ENCODE results near the gene NCAM1.
"Not testable (repeated sequence)": the region's sequence is repeated elsewhere in the genome, so short reads cannot be mapped to it uniquely, and the experiment has no call there.

NCAM1 gene

DNA sequence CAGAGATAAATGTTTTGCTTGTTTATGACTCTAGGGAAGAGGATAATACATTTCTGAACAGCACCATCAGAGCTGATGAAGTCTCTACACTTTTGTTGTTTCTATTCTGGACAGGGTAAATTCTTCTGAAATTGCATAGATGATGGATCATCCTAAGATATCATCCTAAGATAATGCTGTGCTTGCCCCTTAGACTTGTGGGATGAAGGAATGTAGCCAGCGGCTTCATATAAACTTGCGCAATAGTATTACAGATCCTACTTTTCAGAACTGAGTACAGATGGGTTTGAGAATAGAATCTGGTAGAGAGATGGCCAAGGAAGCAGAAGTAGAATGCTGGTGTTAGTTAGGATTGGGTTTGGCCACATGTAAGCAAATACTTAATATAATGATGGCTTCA lies 61.0 kb downstream of the NCAM1 start:
- DNase-seq (ENCODE audit: low spot score), result no peak

DNA sequence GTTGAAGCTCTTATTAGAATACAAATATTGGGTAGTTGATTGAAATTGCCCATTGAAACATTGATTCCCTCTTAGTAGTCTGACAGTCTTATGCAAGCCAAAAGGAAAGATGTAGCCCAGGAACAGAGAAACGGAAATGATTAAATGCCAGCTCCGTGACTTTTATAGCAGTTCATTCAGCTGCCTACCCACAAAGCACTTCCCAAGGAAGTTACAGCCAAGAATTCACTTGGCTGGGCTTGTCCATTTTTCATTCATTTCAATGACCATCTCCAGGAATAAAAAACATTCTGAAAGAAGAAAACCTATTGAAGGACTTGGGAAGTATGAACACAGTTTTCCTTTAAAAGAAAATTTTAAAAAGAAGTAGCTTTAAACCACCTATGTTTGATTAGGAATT lies 62.0 kb downstream of the NCAM1 start:
- DNase-seq (ENCODE audit: low spot score), result no peak

DNA sequence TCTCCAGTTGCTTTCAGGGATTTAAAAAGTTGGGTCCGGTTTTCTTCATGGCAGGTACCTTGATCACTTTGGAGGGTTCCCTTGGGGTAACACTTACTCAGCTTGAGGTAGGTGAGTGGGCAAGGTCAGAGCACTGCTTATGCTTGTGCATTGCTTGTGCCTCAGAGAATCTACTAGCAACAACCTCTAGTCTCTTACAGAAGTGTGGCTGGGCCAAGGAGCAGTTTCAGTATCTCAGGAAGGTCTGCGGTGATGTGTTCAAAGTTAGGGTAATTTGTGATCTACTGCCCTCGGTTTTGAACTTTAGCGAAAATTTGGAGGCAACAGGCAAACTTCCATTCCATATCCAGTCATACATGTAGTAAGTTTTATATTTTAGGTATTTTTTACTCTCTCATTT lies 62.8 kb downstream of the NCAM1 start:
- DNase-seq (ENCODE audit: low spot score), result no peak

DNA sequence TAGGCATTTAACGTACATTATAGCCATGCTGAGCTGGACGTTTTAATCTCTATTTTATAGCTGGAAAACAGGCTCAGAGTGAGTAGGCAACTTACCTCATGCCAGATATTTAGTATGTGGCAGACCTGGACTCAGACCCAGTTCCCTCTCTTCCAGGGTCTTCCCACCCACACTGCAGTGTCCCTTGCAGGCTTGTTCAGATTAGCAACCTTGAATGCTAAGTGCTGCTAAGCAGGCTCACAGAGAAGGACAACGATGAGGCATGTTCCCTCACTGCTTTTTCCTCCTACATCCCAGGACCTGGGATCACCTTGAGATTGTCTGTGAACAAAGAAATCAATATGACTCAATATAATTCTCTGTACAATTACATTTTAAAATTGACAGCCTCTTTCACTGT lies 65.6 kb downstream of the NCAM1 start:
- DNase-seq (ENCODE audit: low spot score), result no peak

DNA sequence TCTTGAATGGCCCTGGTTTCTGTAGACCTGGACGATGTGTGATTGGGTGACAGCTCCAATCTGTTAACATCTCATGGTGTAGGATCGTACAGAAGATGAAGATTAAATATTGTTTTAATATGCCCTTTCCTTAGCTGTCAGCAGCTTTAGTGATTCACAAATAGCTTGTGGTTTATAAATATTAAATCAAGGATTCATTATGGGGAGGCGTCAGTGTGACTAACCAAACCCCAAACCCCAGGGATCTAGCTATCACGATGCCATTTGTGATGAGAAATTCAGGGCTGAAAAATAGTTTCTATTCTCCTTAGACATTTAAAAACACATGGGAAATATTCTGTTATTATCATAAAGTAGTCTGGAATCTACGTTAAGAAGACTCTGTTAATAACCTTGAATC lies 73.4 kb downstream of the NCAM1 start:
- no peak for DNase-seq (ENCODE audit: low spot score)

DNA sequence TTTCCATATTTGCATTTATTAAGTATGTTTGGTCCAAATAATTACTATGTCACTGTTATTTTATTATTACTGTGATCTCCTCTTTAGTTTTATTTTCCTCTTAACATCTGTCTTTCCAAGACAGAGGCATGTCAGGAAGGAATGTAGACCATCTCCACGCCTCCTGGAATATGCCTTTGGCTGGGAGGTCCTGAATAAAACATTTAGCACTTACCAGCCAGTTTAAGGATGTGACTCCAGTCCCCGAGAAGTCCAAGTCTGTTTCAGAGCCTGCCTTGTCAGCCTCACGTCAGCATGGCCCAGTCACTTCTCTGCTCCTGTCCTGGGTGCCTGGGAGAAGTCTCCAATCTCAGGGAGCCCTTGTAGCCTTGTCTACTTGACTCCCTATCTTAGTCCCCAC lies 74.5 kb downstream of the NCAM1 start:
- DNase-seq (ENCODE audit: low spot score), result no peak

- no peak for DNase-seq (ENCODE audit: low spot score)
These were observed 82.5 kb downstream of the NCAM1 start for GRCh38 chr11:113043698-113044097.

GRCh38 chr11:113045146-113045545 lies 83.9 kb downstream of the NCAM1 start:
- no peak for DNase-seq (ENCODE audit: low spot score)

DNA sequence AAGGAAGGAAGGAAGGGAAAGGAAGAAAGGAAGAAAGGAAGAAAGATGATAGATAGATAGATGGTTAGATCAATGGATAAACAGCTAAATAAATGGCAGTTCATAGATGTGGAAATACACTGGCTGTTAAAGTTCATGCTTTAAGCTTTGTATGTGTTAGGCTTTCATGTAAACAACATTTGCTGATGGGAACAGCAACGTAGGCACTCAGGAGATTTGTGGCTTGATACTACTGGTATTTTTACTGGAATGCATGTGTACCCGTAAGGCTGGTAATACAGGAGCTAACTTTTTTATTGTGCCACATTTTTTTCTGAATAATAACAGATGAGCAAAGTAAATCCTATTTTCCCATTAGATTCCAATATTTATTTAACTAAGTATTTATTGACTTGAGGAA lies 85.6 kb downstream of the NCAM1 start:
- DNase-seq (ENCODE audit: low spot score), result no peak

GRCh38 chr11:113048820-113049768 lies 87.9 kb downstream of the NCAM1 start:
- no peak for DNase-seq (ENCODE audit: low spot score)

DNA sequence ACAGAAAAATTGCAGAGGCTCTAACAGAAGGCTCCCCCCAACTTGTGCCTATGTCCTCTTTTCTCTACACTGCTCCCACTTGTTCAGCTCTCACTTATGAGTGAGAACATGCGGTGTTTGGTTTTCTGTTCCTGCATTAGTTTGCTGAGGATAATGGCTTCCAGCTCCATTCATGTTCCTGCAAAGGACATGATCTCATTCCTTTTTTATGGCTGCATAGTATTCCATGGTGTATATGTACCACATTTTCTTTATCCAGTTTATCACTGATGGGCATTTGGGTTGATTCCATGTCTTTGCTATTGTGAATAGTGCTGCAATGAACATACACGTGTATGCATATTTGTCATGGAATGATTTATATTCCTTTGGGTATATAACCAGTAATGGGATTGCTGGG lies 91.8 kb downstream of the NCAM1 start:
- DNase-seq (ENCODE audit: low spot score), result not testable (repeated sequence)

DNA sequence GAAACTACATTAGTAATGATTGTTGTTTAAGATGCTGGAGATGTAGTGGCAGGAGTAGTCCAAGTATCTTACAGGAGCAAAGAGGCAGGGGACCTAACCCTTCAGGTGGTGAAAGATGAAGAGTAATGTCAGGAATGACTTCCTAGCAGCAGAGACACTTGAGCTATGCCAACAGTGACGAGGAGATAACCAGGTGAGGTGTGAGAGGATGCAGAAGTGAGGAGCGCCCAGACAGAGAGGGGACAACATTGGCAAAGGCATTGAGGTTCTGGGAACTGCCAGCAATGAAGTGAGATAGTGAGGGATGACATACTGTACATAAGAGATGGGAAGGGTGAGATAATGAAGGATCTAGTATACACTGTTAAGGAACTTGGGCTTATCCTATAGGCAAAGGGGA lies 95.8 kb downstream of the NCAM1 start:
- DNase-seq (ENCODE audit: low spot score), result no peak

GRCh38 chr11:113059548-113059947 lies 98.3 kb downstream of the NCAM1 start:
- DNase-seq (ENCODE audit: low spot score), result no peak

GRCh38 chr11:113065330-113065729 lies 104.1 kb downstream of the NCAM1 start:
- no peak for DNase-seq (ENCODE audit: low spot score)

DNA sequence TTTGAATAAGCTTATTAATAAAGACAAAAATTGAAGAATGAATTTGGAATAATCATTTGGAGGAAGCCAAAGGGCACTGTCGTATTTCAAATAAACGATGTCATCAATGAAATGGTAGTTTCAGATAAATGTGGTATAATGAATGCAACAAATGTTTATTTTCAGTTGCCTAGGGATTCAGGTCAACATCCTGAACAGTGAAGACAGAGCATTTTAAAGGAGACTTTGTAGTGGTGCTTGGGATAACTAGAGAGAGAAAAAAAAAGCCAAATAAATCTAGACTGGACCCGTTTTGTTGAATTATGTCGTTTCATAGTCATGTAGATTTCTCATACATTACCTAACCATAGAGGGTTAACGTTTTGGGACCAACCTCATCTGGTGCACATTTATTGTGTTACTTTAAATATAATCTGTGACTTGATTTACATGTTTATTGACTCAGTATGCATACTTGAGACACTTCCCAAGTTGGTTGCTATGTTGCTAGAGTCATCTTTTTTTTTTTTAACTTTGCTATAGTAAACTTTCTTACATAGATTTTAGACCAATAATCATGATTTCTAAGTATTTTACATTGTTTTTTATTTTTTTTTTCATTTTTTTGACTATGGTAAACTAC lies 111.1 kb downstream of the NCAM1 start:
- no peak for DNase-seq (ENCODE audit: low spot score)

DNA sequence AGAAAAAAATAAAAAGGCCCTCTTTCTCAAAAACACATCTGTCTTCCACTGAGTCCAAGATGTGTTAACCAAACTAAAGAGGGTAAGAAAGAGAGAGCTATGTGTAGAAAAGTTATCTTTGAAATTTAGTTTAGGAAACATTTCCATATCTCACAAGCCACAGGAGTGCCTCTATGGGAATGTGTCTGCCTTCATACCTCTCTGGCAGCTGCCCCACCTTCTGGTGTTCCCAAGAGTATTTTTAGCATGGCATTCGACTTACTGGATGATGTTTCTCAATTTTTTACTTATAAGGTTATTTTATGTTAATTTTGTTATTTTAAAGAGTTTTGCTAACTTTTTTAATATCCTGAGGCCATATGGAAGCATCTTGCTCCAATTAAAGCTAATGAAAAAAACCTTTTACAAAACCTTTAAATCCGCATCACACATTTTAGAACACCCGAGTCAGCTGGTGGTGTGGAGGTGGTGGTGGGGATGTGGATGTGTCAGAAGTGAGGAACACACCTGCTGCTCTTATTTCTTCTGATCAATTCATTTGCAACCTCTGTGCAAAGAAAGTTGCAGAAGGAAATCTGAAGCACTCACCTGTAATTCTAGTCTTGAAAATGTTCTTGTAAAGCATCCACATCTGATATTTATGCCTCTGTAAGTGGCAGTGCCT lies 112.2 kb downstream of the NCAM1 start:
- DNase-seq (ENCODE audit: low spot score), result no peak

GRCh38 chr11:113075586-113076095 lies 114.4 kb downstream of the NCAM1 start:
- no peak for DNase-seq (ENCODE audit: low spot score)

DNA sequence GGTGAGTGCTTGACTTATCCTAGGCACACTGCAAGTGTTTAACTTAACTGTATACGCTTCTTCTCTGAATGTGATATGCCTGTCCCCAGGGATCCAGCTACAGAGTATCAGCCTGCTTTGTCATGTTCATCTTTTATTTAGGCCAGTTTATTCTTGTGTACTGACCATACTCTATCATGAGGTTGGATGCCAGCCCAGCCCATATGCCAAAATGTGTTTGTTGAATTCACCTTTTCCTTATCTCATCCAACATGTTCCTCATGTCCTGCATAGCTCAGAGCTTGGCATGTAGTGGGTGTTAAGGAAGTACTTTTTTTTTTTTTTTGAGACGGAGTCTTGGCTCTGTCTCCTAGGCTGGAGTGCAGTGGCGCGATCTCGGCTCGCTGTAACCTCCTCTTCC lies 116.2 kb downstream of the NCAM1 start:
- DNase-seq (ENCODE audit: low spot score), result no peak

GRCh38 chr11:113082341-113082955 lies 121.2 kb downstream of the NCAM1 start:
- DNase-seq (ENCODE audit: low spot score), result no peak

DNA sequence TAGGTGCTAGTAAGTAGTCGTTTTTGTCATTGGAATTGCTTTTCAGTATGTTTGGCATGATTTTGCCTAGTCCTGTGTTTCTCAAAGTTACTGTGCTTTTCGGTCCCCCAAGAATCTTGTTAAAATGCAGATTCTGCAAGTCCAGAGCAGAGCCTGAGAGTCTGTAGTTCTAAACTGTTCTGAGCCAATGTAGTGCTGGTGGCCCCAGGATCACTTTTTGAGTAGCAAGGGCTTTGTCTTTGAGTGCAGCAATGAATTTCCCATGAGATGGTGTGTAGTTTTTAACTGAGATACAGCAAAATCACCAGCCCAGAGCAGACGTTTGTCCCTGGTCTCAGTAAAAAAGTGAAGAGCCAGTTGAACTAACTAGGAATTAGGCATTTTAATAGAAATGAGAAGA lies 122.4 kb downstream of the NCAM1 start:
- DNase-seq (ENCODE audit: low spot score), result no peak

DNA sequence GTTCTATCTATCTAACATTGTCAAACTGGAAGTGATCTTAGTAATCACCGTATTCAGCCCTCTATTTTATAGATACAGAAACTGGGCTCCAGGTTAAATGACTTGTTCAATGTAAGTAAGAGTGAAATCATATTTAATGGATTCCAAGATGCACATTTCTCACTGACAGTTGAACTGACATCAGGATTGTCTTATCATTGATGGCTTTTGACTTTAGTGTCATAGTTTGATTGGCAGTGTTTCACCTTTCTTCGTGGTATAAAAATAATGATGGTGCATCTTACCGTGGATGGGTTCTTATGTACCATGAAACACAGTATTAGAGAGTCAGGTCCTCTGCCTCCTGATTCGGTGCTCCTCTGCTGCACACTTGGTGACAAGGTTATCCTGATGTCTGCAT lies 123.1 kb downstream of the NCAM1 start:
- DNase-seq (ENCODE audit: low spot score), result no peak

DNA sequence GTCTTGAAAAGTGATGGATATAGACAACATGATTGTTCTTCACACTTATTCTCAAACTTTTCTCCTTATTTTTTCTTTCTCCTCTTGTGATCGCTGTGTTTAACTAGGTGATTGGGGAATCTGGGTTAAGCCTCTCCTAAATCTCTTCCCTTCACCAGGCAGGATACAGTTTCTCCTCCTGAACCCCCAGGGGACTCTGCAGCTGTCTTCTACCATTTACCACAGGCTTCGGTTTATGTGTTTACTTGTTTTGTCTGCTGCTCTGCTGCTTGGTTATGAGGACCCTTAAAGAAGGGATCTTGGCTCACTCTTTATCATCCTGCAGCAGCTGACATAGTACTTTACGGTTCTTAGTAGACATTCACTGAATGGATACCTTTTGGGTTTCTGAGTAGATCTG lies 124.2 kb downstream of the NCAM1 start:
- no peak for DNase-seq (ENCODE audit: low spot score)

All from NAMALWA (cell line).